HepG2 (cell line): ENCODE data around the gene RGL1.

Source experiments
- CEBPB ChIP-seq: IDR thresholded peaks from 2 replicates; pipeline ENCODE4 v1.6.1; 2011; ENCODE audit warnings: low read depth, low read length, improper control_type of control experiment, borderline replicate concordance
- CREBL2 ChIP-seq: sonication (generic); formaldehyde crosslinking; IDR thresholded peaks from 2 replicates; pipeline ENCODE4 v1.8.1; 2023; ENCODE audit warnings: missing genetic modification reagents, mild to moderate bottlenecking, borderline replicate concordance
- FOXA3 ChIP-seq: IDR thresholded peaks from 2 replicates; pipeline ENCODE4 v1.6.1; 2016; ENCODE audit warnings: missing genetic modification reagents, missing compliant biosample characterization
- HOXA7 ChIP-seq: sonication (generic); formaldehyde crosslinking; IDR thresholded peaks from 2 replicates; pipeline ENCODE4 v1.8.1; 2022; ENCODE audit warnings: mild to moderate bottlenecking, missing genetic modification reagents, moderate library complexity
- IKZF1 ChIP-seq: fragments of 450-650 bp; IDR thresholded peaks from 2 replicates; pipeline ENCODE4 v1.7.1; 2016
- RBM39 ChIP-seq: fragments of 200-400 bp; formaldehyde crosslinking; IDR thresholded peaks from one replicate; pipeline ENCODE4 v1.6.1; 2018; ENCODE audit warnings: antibody characterized with exemption, mild to moderate bottlenecking, low read depth, low read length; ENCODE audit not compliant: poor library complexity, severe bottlenecking
- SMC3 ChIP-seq: IDR thresholded peaks from 2 replicates; pipeline ENCODE4 v1.6.1; 2011; ENCODE audit warnings: low read length, improper control_type of control experiment
- SP1 ChIP-seq, 2 experiments: fragments of 450-650 bp in 1 of 2; sonication (generic) in 1 of 2; formaldehyde crosslinking in 1 of 2; IDR thresholded peaks; 2 replicates each; pipeline versions ENCODE4 v1.4.0 to v1.6.1; 2016 to 2020; ENCODE audit warnings: missing genetic modification reagents in 1 of 2
- TFE3 ChIP-seq: IDR thresholded peaks from 2 replicates; pipeline ENCODE4 v1.6.1; 2016
- ZBTB34 ChIP-seq: sonication (generic); formaldehyde crosslinking; IDR thresholded peaks from 2 replicates; pipeline ENCODE4 v1.8.0; 2022; ENCODE audit warnings: mild to moderate bottlenecking, missing genetic modification reagents
- ZFP36 ChIP-seq: fragments of 150-350 bp; IDR thresholded peaks from 2 replicates; pipeline ENCODE4 v1.6.1; 2018; ENCODE audit warnings: borderline replicate concordance, low read length, low read depth; ENCODE audit not compliant: partially characterized antibody
- ZNF101 ChIP-seq: sonication (generic); formaldehyde crosslinking; IDR thresholded peaks from 2 replicates; pipeline ENCODE4 v1.4.0; 2020; ENCODE audit warnings: mild to moderate bottlenecking, low read depth, missing genetic modification reagents, borderline replicate concordance
- ZNF18 ChIP-seq: sonication (generic); formaldehyde crosslinking; IDR thresholded peaks from 2 replicates; pipeline ENCODE4 v1.8.0; 2022; ENCODE audit warnings: mild to moderate bottlenecking, missing genetic modification reagents; ENCODE audit not compliant: insufficient replicate concordance

GRCh38 chr1:183776731-183777130, 28.2 kb upstream of the RGL1 start:
- TF ChIP-seq IKZF1 = no peak
- no peak for TF ChIP-seq SP1 (IDR thresholded peaks at IDR 0.05)
- TF ChIP-seq SP1 (CRISPR knock-in tag; IDR thresholded peaks at IDR 0.05) = no peak
- no peak for TF ChIP-seq HOXA7 (CRISPR knock-in tag)
- no peak for TF ChIP-seq CREBL2 (CRISPR knock-in tag)
- TF ChIP-seq FOXA3 (CRISPR knock-in tag) = no peak
- no peak for TF ChIP-seq ZBTB34 (CRISPR knock-in tag)
- no peak for TF ChIP-seq ZFP36
- no peak for TF ChIP-seq RBM39
- TF ChIP-seq ZNF18 = no peak
- TF ChIP-seq SMC3 = no peak
- no peak for TF ChIP-seq TFE3 (CRISPR knock-in tag)
- TF ChIP-seq CEBPB = no peak
- no peak for TF ChIP-seq ZNF101 (CRISPR knock-in tag)
